ENCODE measurements around the gene AUP1.

DNA sequence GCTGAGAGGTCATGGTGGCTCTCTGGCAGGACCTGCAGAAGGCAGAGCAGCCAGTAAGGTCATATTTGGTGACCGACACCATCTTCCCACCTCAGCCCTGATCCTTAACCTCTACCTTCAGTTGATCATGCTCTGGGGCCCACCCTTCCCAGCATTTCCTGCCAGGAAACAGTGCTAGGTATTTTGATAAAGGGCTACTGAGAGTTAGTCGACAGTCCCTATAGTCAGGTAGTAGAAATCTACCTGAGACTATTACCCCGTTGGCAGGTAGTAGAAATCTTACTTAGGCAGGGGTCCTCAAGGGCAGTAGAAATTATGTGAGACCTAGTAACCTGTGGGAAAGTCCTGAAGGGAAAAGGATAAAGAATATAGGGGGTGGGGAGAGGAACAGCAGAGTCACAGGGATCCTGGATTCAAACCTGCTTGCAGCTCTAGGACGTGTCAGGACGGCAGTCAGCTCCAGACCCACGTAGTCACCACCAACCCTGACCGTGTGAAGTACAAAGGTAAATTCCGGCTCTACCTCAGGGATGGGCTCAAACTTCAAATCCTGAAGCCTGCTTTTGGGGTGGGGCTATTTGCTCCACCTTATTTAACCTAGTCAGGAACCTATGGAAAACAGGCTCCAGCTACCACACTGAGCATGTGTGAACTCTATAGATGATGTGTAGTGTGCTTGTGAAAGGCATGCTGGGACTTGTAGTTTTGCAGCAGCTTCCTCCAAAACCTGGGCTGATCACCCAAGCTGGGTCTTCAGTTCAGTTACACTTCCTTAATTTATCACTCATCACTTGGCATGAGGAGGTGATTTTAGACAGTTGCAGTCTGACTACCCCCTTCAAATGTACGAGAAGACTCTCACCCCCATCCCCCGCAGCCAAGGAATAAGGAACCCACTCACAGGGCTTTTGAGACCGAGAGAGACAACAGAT, 3.5 kb downstream of the AUP1 start, which contains the start of gene DQX1:
- TF ChIP-seq, protein P1, sequence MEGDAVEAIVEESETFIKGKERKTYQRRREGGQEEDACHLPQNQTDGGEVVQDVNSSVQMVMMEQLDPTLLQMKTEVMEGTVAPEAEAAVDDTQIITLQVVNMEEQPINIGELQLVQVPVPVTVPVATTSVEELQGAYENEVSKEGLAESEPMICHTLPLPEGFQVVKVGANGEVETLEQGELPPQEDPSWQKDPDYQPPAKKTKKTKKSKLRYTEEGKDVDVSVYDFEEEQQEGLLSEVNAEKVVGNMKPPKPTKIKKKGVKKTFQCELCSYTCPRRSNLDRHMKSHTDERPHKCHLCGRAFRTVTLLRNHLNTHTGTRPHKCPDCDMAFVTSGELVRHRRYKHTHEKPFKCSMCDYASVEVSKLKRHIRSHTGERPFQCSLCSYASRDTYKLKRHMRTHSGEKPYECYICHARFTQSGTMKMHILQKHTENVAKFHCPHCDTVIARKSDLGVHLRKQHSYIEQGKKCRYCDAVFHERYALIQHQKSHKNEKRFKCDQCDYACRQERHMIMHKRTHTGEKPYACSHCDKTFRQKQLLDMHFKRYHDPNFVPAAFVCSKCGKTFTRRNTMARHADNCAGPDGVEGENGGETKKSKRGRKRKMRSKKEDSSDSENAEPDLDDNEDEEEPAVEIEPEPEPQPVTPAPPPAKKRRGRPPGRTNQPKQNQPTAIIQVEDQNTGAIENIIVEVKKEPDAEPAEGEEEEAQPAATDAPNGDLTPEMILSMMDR (IDR thresholded peaks at IDR 0.05; ENCODE audit: insufficient read depth, low read length, poor library complexity, severe bottlenecking), result no peak
- no peak for TF ChIP-seq EZH2phosphoT487 (conservative IDR thresholded peaks at IDR 0.05; ENCODE audit: low read length)
